GM19239 (cell line): ENCODE results near the gene RIC8B.
A peak's percentile ranks its signal among the peaks of the same experiment; 100 is the strongest.
"Not testable (repeated sequence)": the region's sequence is repeated elsewhere in the genome, so short reads cannot be mapped to it uniquely, and the experiment has no call there.

Source experiments
- DNase-seq: peaks from one replicate; pipeline ENCODE4 v3.0.0; 2011; ENCODE audit warnings: low spot score; ENCODE audit not compliant: insufficient read length
- FAIRE-seq: peaks from 2 replicates; lab custom pipeline; 2011; peaks lifted over from hg19 to GRCh38; lab: Jason Lieb, UNC

RIC8B gene

GRCh38 chr12:106896603-106897002, 122.1 kb downstream of the RIC8B start:
- FAIRE-seq (no peak), DNase-seq (no peak)

GRCh38 chr12:106897082-106897481, 122.6 kb downstream of the RIC8B start:
- DNase-seq = no peak
- FAIRE-seq = no peak

- DNase-seq (no peak), FAIRE-seq (no peak)
These were observed 123.8 kb downstream of the RIC8B start for GRCh38 chr12:106897981-106898901.

- DNase-seq (no peak), FAIRE-seq (no peak)
These were observed 126.1 kb downstream of the RIC8B start for GRCh38 chr12:106900554-106900953.

- FAIRE-seq = no peak
These were observed 126.8 kb downstream of the RIC8B start for GRCh38 chr12:106901276-106901675.

GRCh38 chr12:106902053-106902452, 127.6 kb downstream of the RIC8B start:
- FAIRE-seq (no peak), DNase-seq (no peak)

More at GRCh38 chr12:106901276-106901675, 126.8 kb downstream of the RIC8B start:
- no peak for DNase-seq

GRCh38 chr12:106903241-106903945, 128.9 kb downstream of the RIC8B start:
- FAIRE-seq = peak; percentile 31

GRCh38 chr12:106906715-106907114, 132.2 kb downstream of the RIC8B start:
- FAIRE-seq (no peak), DNase-seq (no peak)

More at GRCh38 chr12:106903241-106903945, 128.9 kb downstream of the RIC8B start:
- peak; percentile 67 for DNase-seq

GRCh38 chr12:106907411-106907810, 132.9 kb downstream of the RIC8B start:
- DNase-seq (no peak), FAIRE-seq (no peak)

- no peak for DNase-seq
- no peak for FAIRE-seq
These were observed 133.4 kb downstream of the RIC8B start for GRCh38 chr12:106907846-106908245.

GRCh38 chr12:106908561-106908960, 134.1 kb downstream of the RIC8B start:
- DNase-seq (no peak), FAIRE-seq (no peak)

GRCh38 chr12:106910202-106910601, 135.7 kb downstream of the RIC8B start:
- DNase-seq (no peak), FAIRE-seq (peak; percentile 49)

- FAIRE-seq (no peak), DNase-seq (no peak)
These were observed 137.1 kb downstream of the RIC8B start for GRCh38 chr12:106911581-106911980.

GRCh38 chr12:106913456-106913855, 139.0 kb downstream of the RIC8B start:
- FAIRE-seq = no peak
- no peak for DNase-seq

- DNase-seq (no peak), FAIRE-seq (peak; percentile 49)
These were observed 140.5 kb downstream of the RIC8B start for GRCh38 chr12:106914796-106915634.

- FAIRE-seq (no peak), DNase-seq (no peak)
These were observed 141.1 kb downstream of the RIC8B start for GRCh38 chr12:106915635-106916026.

- no peak for FAIRE-seq
- no peak for DNase-seq
These were observed 143.0 kb downstream of the RIC8B start for GRCh38 chr12:106917503-106917902.

GRCh38 chr12:106918746-106919145, 144.3 kb downstream of the RIC8B start:
- no peak for DNase-seq
- peak; percentile 26 for FAIRE-seq

GRCh38 chr12:106919910-106920544, 145.5 kb downstream of the RIC8B start:
- peak; percentile 82 for FAIRE-seq

GRCh38 chr12:106921976-106922375, 147.5 kb downstream of the RIC8B start:
- DNase-seq, FAIRE-seq: not testable (repeated sequence)

More at GRCh38 chr12:106919910-106920544, 145.5 kb downstream of the RIC8B start:
- DNase-seq = no peak
